Erythroblast (primary cell): ENCODE results near the gene PDLIM5.

Experiments used
- DNase-seq, 2 experiments: peaks; one replicate each; lab custom pipeline; 2025; lab: John Stamatoyannopoulos, UW
- GATA1 ChIP-seq: IDR thresholded peaks from 2 replicates; pipeline ENCODE4 v1.6.1; 2011; ENCODE audit warnings: low read depth, mild to moderate bottlenecking, control low read depth, low read length, moderate library complexity
- POLR2A ChIP-seq: IDR thresholded peaks from 2 replicates; pipeline ENCODE4 v1.6.1; 2011; ENCODE audit warnings: mild to moderate bottlenecking, low read length

PDLIM5 gene

DNA sequence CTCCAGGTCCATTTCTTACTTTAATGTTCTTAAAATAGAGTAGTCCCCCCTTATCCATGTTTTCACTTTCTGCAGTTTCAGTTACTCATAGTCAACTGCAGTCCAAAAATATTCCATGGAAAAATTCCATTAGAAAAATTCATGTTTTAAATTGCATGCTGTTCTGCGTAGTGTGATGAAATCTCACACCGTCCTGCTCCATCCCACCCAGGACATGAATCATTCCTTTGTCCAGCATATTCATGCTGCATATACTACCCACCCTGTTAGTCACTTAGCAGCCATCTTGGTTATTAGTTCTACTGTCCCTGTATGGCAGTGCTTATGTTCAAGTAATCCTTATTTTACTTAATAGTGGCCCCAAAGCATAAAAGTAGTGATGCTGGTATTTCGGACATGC, 5.4 kb upstream of the PDLIM5 start:
- DNase-seq, result no peak
- no peak for TF ChIP-seq GATA1
- no peak for TF ChIP-seq POLR2A

DNA sequence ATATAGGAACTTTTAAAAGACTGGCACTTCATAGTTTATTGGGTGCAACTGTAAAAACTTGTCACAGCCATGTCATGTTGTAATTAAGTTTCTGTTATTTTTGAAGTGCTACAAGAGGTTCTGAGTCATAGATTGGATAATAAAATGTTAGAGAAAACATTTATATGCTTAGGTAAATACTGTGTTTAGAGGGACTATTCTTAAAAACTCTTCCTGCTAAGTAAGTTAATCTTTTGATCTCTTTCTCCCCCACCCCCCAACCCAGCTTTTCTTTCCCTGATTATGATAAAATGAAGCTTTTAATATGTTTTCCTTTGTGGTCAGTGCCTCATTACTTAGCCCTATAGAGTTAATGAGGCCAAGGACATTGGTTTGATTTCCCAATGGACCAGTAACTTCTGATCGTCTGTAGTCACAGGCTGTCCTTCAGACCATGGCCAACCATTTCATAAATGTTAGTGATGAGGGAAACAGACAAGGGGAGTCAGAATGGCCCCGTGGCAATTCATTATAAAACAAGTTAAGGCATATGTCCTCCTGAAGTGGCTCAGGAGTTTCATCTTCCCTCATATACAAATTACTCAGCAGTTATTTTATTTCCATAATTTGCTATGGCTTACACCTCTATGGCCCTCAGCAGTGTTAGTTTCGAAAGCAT, 3.9 kb upstream of the PDLIM5 start:
- no peak for TF ChIP-seq GATA1
- no peak for TF ChIP-seq POLR2A
- DNase-seq, result no peak

- TF ChIP-seq GATA1 (no peak), POLR2A (no peak)
- DNase-seq, result no peak
Observed at GRCh38 chr4:94448815-94449375, 2.8 kb upstream of the PDLIM5 start.

DNA sequence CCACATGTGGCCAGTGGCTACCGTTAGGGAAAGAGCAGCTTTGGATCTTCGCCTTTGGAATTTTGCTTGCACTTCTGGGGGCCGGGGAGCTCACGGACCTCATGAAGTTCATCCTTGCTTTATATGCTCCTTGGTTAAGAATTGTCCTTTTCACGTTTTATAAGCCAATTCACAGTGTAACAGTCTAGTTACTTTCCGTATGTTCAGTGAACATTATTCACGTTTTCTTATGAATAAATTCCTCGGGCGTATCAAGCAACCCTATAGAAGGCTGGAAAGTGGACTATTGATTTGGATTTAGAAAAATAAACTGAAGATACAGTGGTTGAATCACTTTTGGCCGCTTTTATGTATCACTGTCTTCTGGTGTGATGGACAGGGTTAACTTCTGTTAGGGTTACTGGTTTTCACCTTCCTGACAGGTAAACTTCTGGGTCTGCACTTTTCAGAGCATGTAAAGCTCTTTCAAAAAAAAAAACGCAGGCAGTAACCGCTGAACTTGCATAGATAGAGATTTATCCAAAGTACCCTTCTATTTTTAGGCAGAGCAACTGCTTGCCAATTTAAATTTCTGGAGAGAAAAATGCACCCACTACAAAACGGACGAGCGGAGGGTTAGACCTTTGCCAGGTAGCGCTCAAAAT, 569 bp upstream of the PDLIM5 start:
- no peak for TF ChIP-seq POLR2A
- TF ChIP-seq GATA1, result no peak

GRCh38 chr4:94452476-94453371, 982 bp downstream of the PDLIM5 start:
- TF ChIP-seq GATA1 (no peak), POLR2A (peak; percentile 8)
- peak; percentile 65 to 68 for DNase-seq

More for the DNA sequence above, 569 bp upstream of the PDLIM5 start:
- no peak for DNase-seq

GRCh38 chr4:94453391-94453963, 1.7 kb downstream of the PDLIM5 start:
- TF ChIP-seq GATA1 (no peak), POLR2A (no peak)
- DNase-seq, result no peak

GRCh38 chr4:94454405-94454804, 2.7 kb downstream of the PDLIM5 start:
- TF ChIP-seq GATA1, result no peak
- no peak for TF ChIP-seq POLR2A
- no peak for DNase-seq

- DNase-seq, result peak in 1 of 2 experiments; percentile 6
Observed at GRCh38 chr4:94455081-94455480, 3.3 kb downstream of the PDLIM5 start.

GRCh38 chr4:94457692-94458106, 6.0 kb downstream of the PDLIM5 start:
- DNase-seq, result peak in 1 of 2 experiments; percentile 5
- no peak for TF ChIP-seq GATA1

More at GRCh38 chr4:94455081-94455480, 3.3 kb downstream of the PDLIM5 start:
- no peak for TF ChIP-seq GATA1
- no peak for TF ChIP-seq POLR2A

GRCh38 chr4:94458682-94459081, 6.9 kb downstream of the PDLIM5 start:
- TF ChIP-seq GATA1, result no peak
- no peak for TF ChIP-seq POLR2A
- DNase-seq, result no peak

DNA sequence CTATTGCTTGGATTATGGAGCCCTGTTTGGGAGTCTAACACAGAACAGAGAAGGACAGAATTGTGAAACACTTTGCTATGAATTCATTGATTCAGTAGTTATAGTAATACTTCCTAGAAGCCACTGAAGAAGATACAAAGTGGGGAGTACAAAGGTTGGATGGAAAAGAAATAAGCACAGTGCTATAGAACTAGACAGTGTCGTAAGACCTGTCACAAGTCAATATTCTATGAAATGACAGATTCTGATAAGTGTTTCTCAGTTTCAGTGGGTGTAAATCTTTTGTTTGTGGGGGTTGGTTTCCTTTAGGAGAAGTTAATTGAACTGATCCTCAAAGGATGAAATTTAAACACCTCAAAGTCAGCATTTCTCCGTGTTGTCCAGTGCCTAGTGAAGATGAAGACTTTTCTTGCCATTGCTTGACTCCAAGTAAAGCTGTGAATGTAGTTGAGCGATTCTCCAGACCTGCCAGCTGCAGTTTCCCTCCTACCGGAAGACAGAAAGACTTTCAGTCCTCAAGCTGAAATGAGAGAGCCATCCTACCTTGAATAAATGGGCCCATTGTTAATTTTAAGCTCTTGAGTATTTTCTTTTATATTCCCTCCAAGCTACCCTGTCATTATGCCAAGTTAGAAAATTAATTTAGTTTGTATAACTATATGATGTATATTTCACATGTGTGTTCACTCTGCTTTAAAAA, 7.9 kb downstream of the PDLIM5 start:
- no peak for DNase-seq
- no peak for TF ChIP-seq POLR2A
- TF ChIP-seq GATA1, result no peak

DNA sequence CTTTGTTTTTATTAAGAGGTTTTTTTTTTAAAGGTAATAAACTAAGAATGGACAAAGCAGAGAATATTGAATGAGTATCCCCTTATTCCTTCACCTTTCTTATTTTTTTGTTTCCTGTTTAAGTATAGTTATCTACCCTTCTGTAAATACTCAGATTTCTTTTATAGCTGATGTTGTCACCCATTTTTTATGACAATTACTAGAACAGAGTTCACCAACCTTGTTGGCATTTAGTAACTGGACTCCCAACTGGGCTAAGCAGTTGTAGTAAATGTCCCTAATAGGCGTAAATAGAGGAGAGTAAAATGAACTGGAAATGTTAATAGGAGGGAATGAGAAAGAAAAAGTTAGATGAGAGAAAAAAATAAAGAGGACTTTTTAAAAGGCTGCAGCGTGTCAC, 9.8 kb downstream of the PDLIM5 start:
- no peak for DNase-seq
- TF ChIP-seq GATA1, result no peak
- no peak for TF ChIP-seq POLR2A

GRCh38 chr4:94462572-94462971, 10.8 kb downstream of the PDLIM5 start:
- DNase-seq, result peak in 1 of 2 experiments; percentile 27
- TF ChIP-seq GATA1 (no peak), POLR2A (no peak)
